Measurements from ENCODE around the gene ACVR1. TPM values are rescaled to one million over a fixed set of nuclear protein-coding genes. Genes with fewer than 3 reads are reported as not detected.

Gene ACVR1
- total RNA-seq, 1 donor from 2014 or later, result 36.3 TPM

- Mint-ChIP-seq H3K4me3 (ENCODE audit: unreplicated experiment) (no peak overlapping the region), H3K27me3 (ENCODE audit: unreplicated experiment) (peaks cover 2% of the 10 kb centered on the region), H3K27ac (ENCODE audit: unreplicated experiment) (no peak overlapping the region), H3K4me1 (ENCODE audit: low read depth, unreplicated experiment) (peaks cover 5% of the 10 kb centered on the region), H3K36me3 (ENCODE audit: unreplicated experiment) (peaks cover 11% of the 10 kb centered on the region), H3K9me3 (ENCODE audit: unreplicated experiment) (peaks cover 4% of the 10 kb centered on the region)
- DNase-seq, result no peak
- TF ChIP-seq CTCF (IDR thresholded peaks at IDR 0.05; ENCODE audit: partially characterized antibody, unreplicated experiment), result no peak
These were observed 128.8 kb downstream of the ACVR1 start for GRCh38 chr2:157747280-157747679.

GRCh38 chr2:157746234-157746950 lies 129.7 kb downstream of the ACVR1 start:
- DNase-seq, result no peak
- Mint-ChIP-seq H3K27me3 (ENCODE audit: unreplicated experiment) (peaks cover 5% of the 10 kb centered on the region), H3K4me3 (ENCODE audit: unreplicated experiment) (no peak overlapping the region), H3K36me3 (ENCODE audit: unreplicated experiment) (peaks cover 17% of the 10 kb centered on the region), H3K27ac (ENCODE audit: unreplicated experiment) (no peak overlapping the region), H3K9me3 (ENCODE audit: unreplicated experiment) (peaks cover 4% of the 10 kb centered on the region), H3K4me1 (ENCODE audit: low read depth, unreplicated experiment) (peaks cover 5% of the 10 kb centered on the region)
- TF ChIP-seq CTCF (IDR thresholded peaks at IDR 0.05; ENCODE audit: partially characterized antibody, unreplicated experiment), result no peak

GRCh38 chr2:157744571-157745076 lies 131.5 kb downstream of the ACVR1 start:
- Mint-ChIP-seq H3K4me3 (ENCODE audit: unreplicated experiment) (no peak overlapping the region), H3K27me3 (ENCODE audit: unreplicated experiment) (peaks cover 5% of the 10 kb centered on the region), H3K27ac (ENCODE audit: unreplicated experiment) (no peak overlapping the region), H3K36me3 (ENCODE audit: unreplicated experiment) (peaks cover 10% of the 10 kb centered on the region), H3K9me3 (ENCODE audit: unreplicated experiment) (peaks cover 4% of the 10 kb centered on the region), H3K4me1 (ENCODE audit: low read depth, unreplicated experiment) (peaks cover 5% of the 10 kb centered on the region)
- TF ChIP-seq CTCF (IDR thresholded peaks at IDR 0.05; ENCODE audit: partially characterized antibody, unreplicated experiment), result no peak
- DNase-seq, result no peak

- peaks cover 5% of the 10 kb centered on the region for H3K4me1 Mint-ChIP-seq (ENCODE audit: low read depth, unreplicated experiment)
- H3K4me3 Mint-ChIP-seq (ENCODE audit: unreplicated experiment), result no peak overlapping the region
- peaks cover 5% of the 10 kb centered on the region for H3K27me3 Mint-ChIP-seq (ENCODE audit: unreplicated experiment)
- TF ChIP-seq CTCF (IDR thresholded peaks at IDR 0.05; ENCODE audit: partially characterized antibody, unreplicated experiment), result no peak
- DNase-seq, result no peak
- no peak overlapping the region for H3K27ac Mint-ChIP-seq (ENCODE audit: unreplicated experiment)
- H3K9me3 Mint-ChIP-seq (ENCODE audit: unreplicated experiment), result peaks cover 4% of the 10 kb centered on the region
- peaks cover 13% of the 10 kb centered on the region for H3K36me3 Mint-ChIP-seq (ENCODE audit: unreplicated experiment)
These were observed 133.1 kb downstream of the ACVR1 start for GRCh38 chr2:157743051-157743450.

GRCh38 chr2:157741819-157742484 lies 134.2 kb downstream of the ACVR1 start:
- TF ChIP-seq CTCF (IDR thresholded peaks at IDR 0.05; ENCODE audit: partially characterized antibody, unreplicated experiment), result no peak
- Mint-ChIP-seq H3K27ac (ENCODE audit: unreplicated experiment) (no peak overlapping the region), H3K27me3 (ENCODE audit: unreplicated experiment) (peaks cover 6% of the 10 kb centered on the region), H3K36me3 (ENCODE audit: unreplicated experiment) (peaks cover 15% of the 10 kb centered on the region), H3K4me1 (ENCODE audit: low read depth, unreplicated experiment) (peaks cover 8% of the 10 kb centered on the region), H3K9me3 (ENCODE audit: unreplicated experiment) (peaks cover 4% of the 10 kb centered on the region), H3K4me3 (ENCODE audit: unreplicated experiment) (no peak overlapping the region)
- no peak for DNase-seq

All from glutamatergic neuron (in vitro differentiated cells).